Neural crest cell (in vitro differentiated cells): ENCODE results near the gene THAP10. TPM values are rescaled to one million over a fixed set of nuclear protein-coding genes. Genes with fewer than 3 reads are reported as not detected.

ENCODE experiments used
- DNase-seq: peaks from one replicate; pipeline ENCODE4 v3.0.0; 2021; ENCODE audit warnings: low read depth, mixed read lengths, low spot score
- H3K27ac Mint-ChIP-seq: one replicate; pipeline ENCODE4 v1.8.0; 2021; ENCODE audit warnings: mild to moderate bottlenecking, mixed read lengths; ENCODE audit not compliant: unreplicated experiment
- H3K27me3 Mint-ChIP-seq: 2 replicates; pipeline ENCODE4 v1.8.0; 2021; ENCODE audit warnings: low read depth, mild to moderate bottlenecking, mixed read lengths
- H3K36me3 Mint-ChIP-seq: 2 replicates; pipeline ENCODE4 v1.8.0; 2021; ENCODE audit warnings: low read depth, mild to moderate bottlenecking, mixed read lengths
- H3K4me1 Mint-ChIP-seq: 2 replicates; pipeline ENCODE4 v1.8.0; 2021; ENCODE audit warnings: mixed read lengths
- H3K4me3 Mint-ChIP-seq: one replicate; pipeline ENCODE4 v1.8.0; 2021; ENCODE audit warnings: mild to moderate bottlenecking, mixed read lengths
- H3K9me3 Mint-ChIP-seq: 2 replicates; pipeline ENCODE4 v1.8.0; 2021; ENCODE audit warnings: mixed read lengths
- CTCF ChIP-seq: fragments of 200-600 bp; sonication (generic); conservative IDR thresholded peaks from 2 replicates; pipeline ENCODE4 v1.5.0; 2021; ENCODE audit warnings: antibody characterized with exemption, mild to moderate bottlenecking
- total RNA-seq: library from RNA; stranded (reverse); gene quantifications from 2 replicates; pipeline ENCODE4 v1.2.1, GENCODE V29; 2021

Gene THAP10
- total RNA-seq, 1 donor from 2014 or later: 7.5 TPM

- H3K9me3 Mint-ChIP-seq: peaks cover 3% of the 10 kb centered on the region
- H3K27me3 Mint-ChIP-seq: peaks cover 4% of the 10 kb centered on the region
- H3K4me3 Mint-ChIP-seq: no peak overlapping the region
- H3K27ac Mint-ChIP-seq: no peak overlapping the region
- DNase-seq: no peak
- no peak for TF ChIP-seq CTCF
- peaks cover 6% of the 10 kb centered on the region for H3K4me1 Mint-ChIP-seq
- H3K36me3 Mint-ChIP-seq: no peaks in the 10 kb centered on the region
These were observed 22.9 kb downstream of the THAP10 start for GRCh38 chr15:70869346-70869745.

GRCh38 chr15:70867911-70868467, 24.2 kb downstream of the THAP10 start:
- TF ChIP-seq CTCF: no peak
- Mint-ChIP-seq H3K36me3 (no peaks in the 10 kb centered on the region), H3K27ac (no peak overlapping the region), H3K27me3 (no peaks in the 10 kb centered on the region), H3K9me3 (no peaks in the 10 kb centered on the region), H3K4me3 (no peak overlapping the region), H3K4me1 (peaks cover 19% of the 10 kb centered on the region)
- DNase-seq: no peak

GRCh38 chr15:70866982-70867641, 25.1 kb downstream of the THAP10 start:
- Mint-ChIP-seq H3K9me3 (no peaks in the 10 kb centered on the region), H3K4me1 (peaks cover 24% of the 10 kb centered on the region), H3K27ac (no peak overlapping the region), H3K27me3 (no peaks in the 10 kb centered on the region), H3K4me3 (no peak overlapping the region), H3K36me3 (no peaks in the 10 kb centered on the region)
- DNase-seq: no peak
- no peak for TF ChIP-seq CTCF

DNA sequence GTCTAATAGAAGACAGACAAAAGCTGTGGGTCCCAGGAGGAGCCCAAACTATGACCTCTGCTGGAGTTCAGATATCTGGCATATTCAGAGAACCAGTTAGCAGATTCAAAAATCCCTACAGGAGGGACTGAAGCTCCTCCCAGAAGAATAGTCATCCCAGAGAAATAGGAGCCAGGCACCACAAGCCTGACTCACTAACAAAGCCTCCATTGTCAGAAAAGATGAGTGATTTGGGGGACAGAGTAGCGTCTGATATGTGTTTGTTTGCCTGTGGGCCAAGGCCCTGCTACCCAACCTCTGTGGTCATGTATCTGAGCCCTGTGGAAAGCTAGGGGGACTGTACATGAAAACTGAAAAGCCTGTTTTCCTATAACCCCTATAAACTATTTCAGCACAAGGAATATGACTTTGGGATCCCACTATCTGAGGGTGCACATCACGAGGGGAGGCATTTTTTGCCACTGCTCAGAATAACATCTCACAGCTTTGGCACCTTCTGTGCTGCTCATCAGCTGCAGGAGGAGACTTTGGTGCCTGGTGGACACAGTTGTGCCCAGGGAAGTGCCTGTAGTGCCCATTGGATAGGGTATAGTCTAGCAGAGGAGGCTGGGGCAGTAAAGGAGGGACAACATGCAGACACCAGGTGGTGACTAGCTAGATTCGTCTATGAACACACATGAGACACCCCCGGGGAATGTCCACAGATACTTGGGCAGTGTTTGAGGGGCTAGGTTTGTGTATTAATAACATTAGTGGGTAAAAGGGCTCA, 28.6 kb downstream of the THAP10 start:
- peaks cover 24% of the 10 kb centered on the region for H3K4me1 Mint-ChIP-seq
- no peaks in the 10 kb centered on the region for H3K27me3 Mint-ChIP-seq
- peak overlapping the region; percentile 59 for H3K27ac Mint-ChIP-seq
- no peak for TF ChIP-seq CTCF
- H3K9me3 Mint-ChIP-seq: no peaks in the 10 kb centered on the region
- H3K4me3 Mint-ChIP-seq: peak overlapping the region; percentile 13
- H3K36me3 Mint-ChIP-seq: no peaks in the 10 kb centered on the region
- DNase-seq: no peak

DNA sequence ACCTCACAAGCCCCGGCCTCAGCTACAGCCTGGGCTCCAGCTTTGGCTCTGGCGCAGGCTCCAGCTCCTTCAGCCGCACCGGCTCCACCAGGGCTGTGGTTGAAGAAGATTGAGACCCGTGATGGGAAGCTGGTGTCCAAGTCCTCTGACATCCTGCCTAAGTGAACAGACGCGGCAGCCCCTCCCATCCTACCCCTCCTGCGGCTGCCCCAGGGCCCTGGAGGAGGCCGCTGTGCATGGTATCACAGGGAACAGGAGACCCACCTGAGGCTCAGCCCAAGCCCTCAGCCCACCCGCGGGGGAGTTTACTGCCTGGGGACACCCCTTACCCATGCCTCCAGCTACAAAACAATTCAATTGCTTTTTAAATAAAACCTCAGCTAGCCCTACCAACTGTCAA, 32.2 kb downstream of the THAP10 start:
- Mint-ChIP-seq H3K4me1 (peaks cover 19% of the 10 kb centered on the region), H3K27me3 (no peaks in the 10 kb centered on the region), H3K4me3 (peak overlapping the region; percentile 36), H3K36me3 (no peaks in the 10 kb centered on the region), H3K9me3 (no peaks in the 10 kb centered on the region), H3K27ac (peak overlapping the region; percentile 48)
- DNase-seq: no peak
- no peak for TF ChIP-seq CTCF
